ENCODE measurements around the gene TEC.

Gene TEC

GRCh38 chr4:48163746-48164145, 105.9 kb downstream of the TEC start:
- DNase-seq (ENCODE audit: low read depth in 2 of 2), result no peak

GRCh38 chr4:48162162-48162561, 107.5 kb downstream of the TEC start:
- DNase-seq (ENCODE audit: low read depth in 2 of 2), result no peak

- no peak for DNase-seq (ENCODE audit: low read depth in 2 of 2)
Measured at GRCh38 chr4:48157271-48157670, 112.4 kb downstream of the TEC start.

- no peak for DNase-seq (ENCODE audit: low read depth in 2 of 2)
Measured at GRCh38 chr4:48156423-48156822, 113.2 kb downstream of the TEC start.

GRCh38 chr4:48153791-48154550, 115.7 kb downstream of the TEC start:
- no peak for DNase-seq (ENCODE audit: low read depth in 2 of 2)

- no peak for DNase-seq (ENCODE audit: low read depth in 2 of 2)
Measured at GRCh38 chr4:48152259-48152658, 117.4 kb downstream of the TEC start.

- DNase-seq (ENCODE audit: low read depth in 2 of 2), result no peak
Measured at GRCh38 chr4:48149827-48150370, 119.7 kb downstream of the TEC start.

- no peak for DNase-seq (ENCODE audit: low read depth in 2 of 2)
Measured at GRCh38 chr4:48147621-48148020, 122.0 kb downstream of the TEC start.

GRCh38 chr4:48141048-48141447, 128.6 kb downstream of the TEC start:
- no peak for DNase-seq (ENCODE audit: low read depth in 2 of 2)

- no peak for DNase-seq (ENCODE audit: low read depth in 2 of 2)
Measured at GRCh38 chr4:48139691-48140090, 129.9 kb downstream of the TEC start.

- DNase-seq (ENCODE audit: low read depth in 2 of 2), result no peak
Measured at GRCh38 chr4:48138936-48139335, 130.7 kb downstream of the TEC start.

GRCh38 chr4:48138511-48138910, 131.1 kb downstream of the TEC start:
- DNase-seq (ENCODE audit: low read depth in 2 of 2), result no peak

- DNase-seq (ENCODE audit: low read depth in 2 of 2), result no peak
Measured at GRCh38 chr4:48137846-48138245, 131.8 kb downstream of the TEC start.

GRCh38 chr4:48134081-48134480, 135.6 kb downstream of the TEC start, which contains the start of gene TXK:
Gene TXK (minus strand): TSS chr4:48134250. CDS start chr4:48134170, 80 bp downstream.
- no peak for DNase-seq (ENCODE audit: low read depth in 2 of 2)

GRCh38 chr4:48133669-48134068, 136.0 kb downstream of the TEC start:
- DNase-seq (ENCODE audit: low read depth in 2 of 2), result no peak

GRCh38 chr4:48131736-48132135, 137.9 kb downstream of the TEC start:
- no peak for DNase-seq (ENCODE audit: low read depth in 2 of 2)

- DNase-seq (ENCODE audit: low read depth in 2 of 2), result no peak
Measured at GRCh38 chr4:48130100-48130499, 139.5 kb downstream of the TEC start.

- peak; percentile 28 to 34 for DNase-seq (ENCODE audit: low read depth in 2 of 2)
Measured at GRCh38 chr4:48129307-48130014, 140.2 kb downstream of the TEC start.

- peak; percentile 64 to 66 for DNase-seq (ENCODE audit: low read depth in 2 of 2)
Measured at GRCh38 chr4:48127682-48128404, 141.8 kb downstream of the TEC start.

- no peak for DNase-seq (ENCODE audit: low read depth in 2 of 2)
Measured at GRCh38 chr4:48127231-48127630, 142.4 kb downstream of the TEC start.

- no peak for DNase-seq (ENCODE audit: low read depth in 2 of 2)
Measured at GRCh38 chr4:48126621-48127020, 143.0 kb downstream of the TEC start.

GRCh38 chr4:48124870-48125269, 144.8 kb downstream of the TEC start:
- DNase-seq (ENCODE audit: low read depth in 2 of 2), result no peak
